RWPE2 (cell line): ENCODE data around the gene CPD.

Source experiments
- ATAC-seq: fragments of 200-7000 bp; cut with Tn5 transposase; 3 replicates; pipeline ENCODE4 v1.9.1; 2021; ENCODE audit warnings: low read depth
- DNase-seq: peaks from one replicate; pipeline ENCODE4 v3.0.0-alpha.2; 2020; ENCODE audit warnings: low spot score
- H3K27ac ChIP-seq: fragments of 450-650 bp; 2 replicates; pipeline ENCODE4 v1.5.1; 2017; ENCODE audit warnings: mild to moderate bottlenecking; ENCODE audit not compliant: poor library complexity, severe bottlenecking
- H3K27me3 ChIP-seq: fragments of 250-450 bp; sonication (Bioruptor Pico); 2 replicates; pipeline ENCODE4 v1.5.1; 2021; ENCODE audit warnings: mild to moderate bottlenecking, moderate library complexity; ENCODE audit not compliant: insufficient read depth, poor library complexity, severe bottlenecking
- H3K36me3 ChIP-seq: fragments of 250-450 bp; sonication (Bioruptor Pico); 2 replicates; pipeline ENCODE4 v1.5.1; 2020; ENCODE audit warnings: low read depth, mild to moderate bottlenecking, moderate library complexity
- H3K4me1 ChIP-seq: fragments of 250-450 bp; sonication (Bioruptor Pico); 2 replicates; pipeline ENCODE4 v1.5.1; 2021; ENCODE audit warnings: mild to moderate bottlenecking, moderate library complexity; ENCODE audit not compliant: insufficient read depth, poor library complexity, severe bottlenecking
- H3K4me3 ChIP-seq: fragments of 250-450 bp; sonication (Bioruptor Pico); 2 replicates; pipeline ENCODE4 v1.5.1; 2021; ENCODE audit warnings: mild to moderate bottlenecking, moderate library complexity; ENCODE audit not compliant: severe bottlenecking
- H3K9me3 ChIP-seq: fragments of 250-450 bp; sonication (Bioruptor Pico); 2 replicates; pipeline ENCODE4 v1.5.1; 2021; ENCODE audit warnings: mild to moderate bottlenecking, moderate library complexity; ENCODE audit not compliant: severe bottlenecking
- TF ChIP-seq, protein P1 (sequence below): fragments of 450-650 bp; IDR thresholded peaks from one replicate; pipeline ENCODE4 v1.5.1; 2017; ENCODE audit warnings: mild to moderate bottlenecking, moderate library complexity; ENCODE audit not compliant: poor library complexity, severe bottlenecking

Gene CPD

DNA sequence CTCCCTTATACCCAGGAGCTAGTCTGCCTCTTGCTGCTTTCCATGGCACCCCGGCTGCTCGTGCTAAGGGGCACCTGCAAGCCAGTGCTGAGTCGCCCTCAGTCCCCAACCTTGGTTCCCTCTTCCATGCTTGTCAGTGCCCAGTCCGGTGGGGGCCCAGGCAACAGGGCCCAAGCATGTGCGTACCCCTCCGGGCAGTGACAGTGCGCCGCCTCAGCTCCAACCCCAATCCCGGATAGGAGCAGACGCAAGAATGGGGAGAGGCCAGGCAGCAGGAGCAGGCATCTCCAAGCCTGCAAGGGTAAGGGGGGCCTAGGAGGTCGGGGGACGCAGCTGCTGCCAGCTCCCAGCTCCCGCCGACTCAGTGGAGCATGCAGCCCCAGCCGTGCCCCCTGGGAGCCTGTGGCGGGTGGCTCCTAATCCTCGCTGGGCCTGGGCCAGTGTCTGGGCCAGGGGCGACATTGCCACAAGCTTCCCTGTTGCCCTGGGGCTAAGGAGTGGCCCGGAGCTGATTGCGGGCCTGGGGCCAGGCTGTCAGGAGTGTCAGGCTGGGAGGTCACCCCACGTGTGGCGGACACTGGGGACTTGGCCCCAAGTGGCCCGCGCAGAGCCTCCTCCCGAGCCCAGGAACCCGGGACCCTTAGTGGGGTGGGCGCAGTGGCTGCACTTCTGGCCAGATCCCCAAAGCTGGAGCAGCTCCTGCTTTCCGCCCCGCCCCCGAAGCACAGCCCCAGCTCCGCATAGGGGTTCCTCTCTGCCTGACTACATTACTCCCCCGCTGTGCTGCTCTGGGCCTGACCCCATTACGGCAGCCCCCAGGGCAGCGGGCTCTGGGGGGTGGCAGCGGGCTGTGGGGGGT lies 9.8 kb downstream of the CPD start:
- DNase-seq = no peak
- no peak for ATAC-seq
- no peaks in the 10 kb centered on the region for H3K4me1 ChIP-seq
- H3K27me3 ChIP-seq = no peaks in the 10 kb centered on the region
- no peaks in the 10 kb centered on the region for H3K9me3 ChIP-seq
- H3K4me3 ChIP-seq = no peak overlapping the region
- peaks cover 30% of the 10 kb centered on the region for H3K36me3 ChIP-seq
- no peak overlapping the region for H3K27ac ChIP-seq
- TF ChIP-seq, protein P1, sequence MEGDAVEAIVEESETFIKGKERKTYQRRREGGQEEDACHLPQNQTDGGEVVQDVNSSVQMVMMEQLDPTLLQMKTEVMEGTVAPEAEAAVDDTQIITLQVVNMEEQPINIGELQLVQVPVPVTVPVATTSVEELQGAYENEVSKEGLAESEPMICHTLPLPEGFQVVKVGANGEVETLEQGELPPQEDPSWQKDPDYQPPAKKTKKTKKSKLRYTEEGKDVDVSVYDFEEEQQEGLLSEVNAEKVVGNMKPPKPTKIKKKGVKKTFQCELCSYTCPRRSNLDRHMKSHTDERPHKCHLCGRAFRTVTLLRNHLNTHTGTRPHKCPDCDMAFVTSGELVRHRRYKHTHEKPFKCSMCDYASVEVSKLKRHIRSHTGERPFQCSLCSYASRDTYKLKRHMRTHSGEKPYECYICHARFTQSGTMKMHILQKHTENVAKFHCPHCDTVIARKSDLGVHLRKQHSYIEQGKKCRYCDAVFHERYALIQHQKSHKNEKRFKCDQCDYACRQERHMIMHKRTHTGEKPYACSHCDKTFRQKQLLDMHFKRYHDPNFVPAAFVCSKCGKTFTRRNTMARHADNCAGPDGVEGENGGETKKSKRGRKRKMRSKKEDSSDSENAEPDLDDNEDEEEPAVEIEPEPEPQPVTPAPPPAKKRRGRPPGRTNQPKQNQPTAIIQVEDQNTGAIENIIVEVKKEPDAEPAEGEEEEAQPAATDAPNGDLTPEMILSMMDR = no peak

DNA sequence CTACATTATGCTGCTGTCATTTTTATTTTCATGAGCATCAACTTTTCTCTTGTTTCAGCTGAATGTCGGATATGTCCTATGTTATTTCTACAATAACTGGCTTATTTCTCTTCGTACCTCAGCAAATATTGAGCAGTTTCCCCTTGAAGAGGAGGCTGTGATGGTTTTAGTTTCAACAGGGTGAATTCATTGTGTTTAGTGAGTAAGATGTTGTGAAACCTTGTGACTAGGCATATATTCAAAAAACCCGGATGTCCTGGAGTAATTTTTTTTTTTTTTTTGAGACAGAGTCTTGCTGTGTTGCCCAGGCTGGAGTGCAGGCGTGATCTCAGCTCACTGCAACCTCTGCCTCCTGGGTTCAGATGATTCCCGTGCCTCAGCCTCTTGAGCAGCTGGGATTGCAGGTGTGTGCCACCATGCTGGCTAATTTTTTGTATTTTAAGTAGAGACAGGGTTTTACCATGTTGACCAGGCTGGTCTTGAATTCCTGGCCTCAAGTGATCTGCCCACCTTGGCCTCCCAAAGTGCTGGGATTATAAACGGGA lies 11.1 kb downstream of the CPD start:
- no peaks in the 10 kb centered on the region for H3K27me3 ChIP-seq
- H3K36me3 ChIP-seq = peaks cover 30% of the 10 kb centered on the region
- no peaks in the 10 kb centered on the region for H3K9me3 ChIP-seq
- ATAC-seq (no peak), DNase-seq (no peak)
- H3K27ac ChIP-seq = no peak overlapping the region
- no peaks in the 10 kb centered on the region for H3K4me1 ChIP-seq
- TF ChIP-seq, protein P1 = no peak
- no peak overlapping the region for H3K4me3 ChIP-seq

DNA sequence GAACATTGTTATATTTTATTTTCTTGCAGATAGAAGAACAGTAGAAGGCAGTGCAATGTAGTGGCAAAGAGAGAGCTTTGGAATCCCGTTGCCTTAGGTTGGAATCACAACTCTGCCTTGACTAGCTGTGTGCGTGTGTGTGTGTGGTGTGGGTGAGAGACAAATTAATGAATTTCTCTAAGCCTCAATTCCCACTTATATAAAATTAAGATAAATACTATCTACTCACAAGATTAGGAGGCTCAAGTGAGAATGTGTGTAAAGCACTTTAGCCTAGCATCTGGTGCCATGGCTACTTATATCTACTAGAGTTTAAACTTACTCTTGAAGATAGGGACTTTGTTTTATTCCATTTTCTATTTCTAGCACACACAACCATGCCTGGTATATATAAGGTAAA lies 12.8 kb downstream of the CPD start:
- TF ChIP-seq, protein P1 = no peak
- no peak for ATAC-seq
- no peak overlapping the region for H3K4me3 ChIP-seq
- H3K9me3 ChIP-seq = no peaks in the 10 kb centered on the region
- H3K36me3 ChIP-seq = peaks cover 16% of the 10 kb centered on the region
- no peak overlapping the region for H3K27ac ChIP-seq
- H3K27me3 ChIP-seq = no peaks in the 10 kb centered on the region
- no peaks in the 10 kb centered on the region for H3K4me1 ChIP-seq
- no peak for DNase-seq

DNA sequence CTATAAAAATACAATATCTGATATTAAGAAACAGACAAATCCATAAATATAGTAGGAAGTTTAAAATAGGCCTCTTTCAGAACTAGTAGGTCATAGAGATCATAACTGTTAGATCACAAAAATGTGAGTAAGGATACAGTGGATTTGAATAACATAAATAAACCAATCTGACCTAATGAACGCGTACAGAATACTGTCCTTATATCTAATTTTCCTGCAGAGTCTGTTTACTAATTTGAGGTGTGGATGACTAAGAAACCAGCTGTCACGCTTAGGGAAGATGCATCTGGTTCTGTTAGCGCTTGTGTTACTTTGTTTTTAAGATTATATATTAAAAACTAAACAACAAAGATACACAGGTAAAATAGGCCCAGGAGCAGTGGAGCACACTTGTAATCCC lies 14.8 kb downstream of the CPD start:
- no peak for ATAC-seq
- Histone ChIP-seq H3K27ac (no peak overlapping the region), H3K4me3 (no peak overlapping the region), H3K4me1 (no peaks in the 10 kb centered on the region), H3K9me3 (no peaks in the 10 kb centered on the region), H3K36me3 (peaks cover 5% of the 10 kb centered on the region; the same call in 1 of the 2 replicates), H3K27me3 (no peaks in the 10 kb centered on the region)
- TF ChIP-seq, protein P1 = no peak
- no peak for DNase-seq
